ENCODE results near the gene MAGI2. TPM values are rescaled to one million over a fixed set of nuclear protein-coding genes. Genes with fewer than 3 reads are reported as not detected.

The MAGI2 gene
- polyA plus RNA-seq, 1 experiment = 0.81 TPM

DNA sequence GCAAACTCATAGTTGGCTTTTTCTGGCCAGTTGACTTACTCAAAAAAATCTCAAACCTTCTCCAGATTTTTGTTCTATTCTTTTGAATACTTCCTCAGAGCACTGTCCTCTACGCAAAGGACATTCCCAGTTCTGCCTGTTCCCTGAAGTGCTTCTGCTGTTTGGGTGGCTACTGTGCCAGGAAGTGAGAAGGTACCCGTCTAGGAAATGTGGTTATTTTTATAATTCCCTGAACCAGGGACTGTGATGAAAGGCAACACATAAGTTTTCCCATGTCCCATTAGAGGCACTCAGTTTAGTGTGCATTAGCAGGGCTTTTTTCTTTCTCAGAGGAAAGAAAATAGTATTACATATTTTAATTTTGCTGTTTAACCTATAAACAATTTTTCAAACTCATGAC, 1284.6 kb downstream of the MAGI2 start:
- Histone ChIP-seq H3K4me3 (ENCODE audit: low read depth, low read length) (no peak overlapping the region), H3K36me3 (ENCODE audit: control insufficient read depth, insufficient read depth, low read length) (no peaks in the 10 kb centered on the region), H3K27me3 (ENCODE audit: control insufficient read depth, insufficient read depth, low read length) (no peaks in the 10 kb centered on the region)
- no peak for TF ChIP-seq CTCF (IDR thresholded peaks at IDR 0.05; ENCODE audit: insufficient read depth, low read depth, low read length)
- DNase-seq (ENCODE audit: low read depth) = no peak
- ChIA-PET POLR2A (no interaction called here), CTCF (interaction anchor here (0.9 kb wide), 1 partner anchor 8 kb away, joined by 3 read pairs; no protein-coding TSS in a partner anchor)

- DNase-seq (ENCODE audit: low read depth) = no peak
- POLR2A ChIA-PET = no interaction called here
- no peak for TF ChIP-seq CTCF (IDR thresholded peaks at IDR 0.05; ENCODE audit: insufficient read depth, low read depth, low read length)
- CTCF ChIA-PET = interaction anchor here (0.6 kb wide), 1 partner anchor 525 kb away, joined by 3 read pairs; no protein-coding TSS in a partner anchor
- no peak overlapping the region for H3K4me3 ChIP-seq (ENCODE audit: low read depth, low read length)
- H3K36me3 ChIP-seq (ENCODE audit: control insufficient read depth, insufficient read depth, low read length) = no peaks in the 10 kb centered on the region
- H3K27me3 ChIP-seq (ENCODE audit: control insufficient read depth, insufficient read depth, low read length) = no peaks in the 10 kb centered on the region
Measured at GRCh38 chr7:78167860-78168259, 1285.6 kb downstream of the MAGI2 start.

DNA sequence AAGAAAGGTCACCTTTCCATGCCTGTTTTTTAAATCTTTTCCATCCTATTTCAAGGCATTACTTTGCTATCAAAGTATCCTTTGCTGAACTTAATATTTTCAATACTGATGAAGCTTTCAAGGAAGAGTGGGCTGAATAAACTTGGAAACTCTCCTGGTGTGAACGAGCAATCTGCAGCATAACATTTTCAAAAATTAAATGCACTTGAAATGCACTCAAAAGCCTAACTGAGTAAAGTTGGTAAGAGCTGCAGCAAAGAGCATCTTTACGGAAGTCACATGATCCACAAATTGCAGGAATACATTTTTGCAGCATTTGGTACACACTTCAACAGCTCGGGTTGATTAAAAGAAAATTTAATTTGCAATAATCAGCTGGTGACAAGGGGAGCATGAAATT, 1287.6 kb downstream of the MAGI2 start:
- CTCF ChIA-PET = interaction anchor here (3.6 kb wide), 1 partner anchor 10 kb away, joined by 13 read pairs; no protein-coding TSS in a partner anchor
- POLR2A ChIA-PET = no interaction called here
- no peak overlapping the region for H3K4me3 ChIP-seq (ENCODE audit: low read depth, low read length)
- TF ChIP-seq CTCF (IDR thresholded peaks at IDR 0.05; ENCODE audit: insufficient read depth, low read depth, low read length) = no peak
- DNase-seq (ENCODE audit: low read depth) = no peak
- no peaks in the 10 kb centered on the region for H3K36me3 ChIP-seq (ENCODE audit: control insufficient read depth, insufficient read depth, low read length)
- H3K27me3 ChIP-seq (ENCODE audit: control insufficient read depth, insufficient read depth, low read length) = no peaks in the 10 kb centered on the region

GRCh38 chr7:78165454-78165853, 1288.0 kb downstream of the MAGI2 start:
- CTCF ChIA-PET = interaction anchor here (3.6 kb wide), 1 partner anchor 10 kb away, joined by 13 read pairs; no protein-coding TSS in a partner anchor
- DNase-seq (ENCODE audit: low read depth) = no peak
- no peaks in the 10 kb centered on the region for H3K36me3 ChIP-seq (ENCODE audit: control insufficient read depth, insufficient read depth, low read length)
- TF ChIP-seq CTCF (IDR thresholded peaks at IDR 0.05; ENCODE audit: insufficient read depth, low read depth, low read length) = no peak
- H3K27me3 ChIP-seq (ENCODE audit: control insufficient read depth, insufficient read depth, low read length) = no peaks in the 10 kb centered on the region
- POLR2A ChIA-PET = no interaction called here
- H3K4me3 ChIP-seq (ENCODE audit: low read depth, low read length) = no peak overlapping the region

GRCh38 chr7:78164459-78164858, 1289.0 kb downstream of the MAGI2 start:
- CTCF ChIA-PET = interaction anchor here (3.6 kb wide), 1 partner anchor 11 kb away, joined by 13 read pairs; no protein-coding TSS in a partner anchor

More at GRCh38 chr7:78164459-78164858, 1289.0 kb downstream of the MAGI2 start:
- Histone ChIP-seq H3K27me3 (ENCODE audit: control insufficient read depth, insufficient read depth, low read length) (no peaks in the 10 kb centered on the region), H3K4me3 (ENCODE audit: low read depth, low read length) (no peak overlapping the region), H3K36me3 (ENCODE audit: control insufficient read depth, insufficient read depth, low read length) (peaks cover 2% of the 10 kb centered on the region; the same call in 1 of the 2 replicates)
- no peak for TF ChIP-seq CTCF (IDR thresholded peaks at IDR 0.05; ENCODE audit: insufficient read depth, low read depth, low read length)
- POLR2A ChIA-PET = no interaction called here
- no peak for DNase-seq (ENCODE audit: low read depth)

All from BJ (cell line).